GM10248 (cell line): ENCODE data around the gene PARVB.

Source experiments
- CTCF ChIA-PET: fragments of 300-600 bp; sonication (Branson Sonifier 250); formaldehyde crosslinking; extraction: SDS; loops from one replicate; lab custom pipeline; 2021; ENCODE audit warnings: antibody characterized with exemption; lab: Yijun Ruan, JAX
- POLR2A ChIA-PET: fragments of 350-650 bp; sonication (Branson Sonifier 250); formaldehyde crosslinking; extraction: SDS; loops from one replicate; lab custom pipeline; 2020; ENCODE audit warnings: antibody characterized with exemption; lab: Yijun Ruan, JAX
- DNase-seq: peaks from one replicate; pipeline ENCODE4 v3.0.0; 2012; ENCODE audit errors: extremely low spot score
- TF ChIP-seq, protein P1 (sequence below): IDR thresholded peaks from 2 replicates; pipeline ENCODE4 v1.5.1; 2012; ENCODE audit warnings: mild to moderate bottlenecking, low read depth; ENCODE audit errors: extremely low read depth, missing control alignments, control extremely low read depth

The PARVB gene

DNA sequence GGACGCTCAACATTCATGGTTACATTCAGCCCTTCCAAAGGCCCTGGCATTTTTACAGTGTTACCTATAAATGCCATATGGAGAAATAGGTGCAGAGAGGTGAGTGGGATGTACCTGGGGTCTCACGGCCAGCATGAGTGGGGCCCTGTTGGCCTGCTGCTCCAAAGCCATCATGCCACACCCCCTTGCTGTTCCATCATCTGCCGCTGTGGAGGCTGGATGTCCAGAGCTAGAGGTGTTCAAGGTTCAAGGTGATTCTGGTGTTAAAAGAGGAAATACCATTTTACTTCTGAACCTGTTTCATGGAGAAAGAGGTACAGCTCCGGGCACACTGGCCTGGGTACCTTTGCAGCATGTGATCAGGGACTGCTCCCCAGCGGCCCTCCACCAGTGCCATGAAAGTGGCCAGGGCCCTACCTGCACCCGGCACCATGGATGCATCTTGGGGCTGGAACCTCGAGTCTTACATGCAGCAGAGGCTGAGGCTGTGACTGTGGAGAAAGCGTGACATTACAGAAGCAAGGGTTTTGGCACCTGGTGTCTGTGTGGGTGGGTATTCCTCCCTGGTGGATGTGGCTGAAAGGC is 68.6 kb downstream of the PARVB start:
- ChIA-PET CTCF (interaction anchor here (1.0 to 1.2 kb wide), 2 partner anchors 10 to 11 kb away, joined by 3 to 4 read pairs; no protein-coding TSS in a partner anchor), POLR2A (no interaction called here)
- TF ChIP-seq, protein P1, sequence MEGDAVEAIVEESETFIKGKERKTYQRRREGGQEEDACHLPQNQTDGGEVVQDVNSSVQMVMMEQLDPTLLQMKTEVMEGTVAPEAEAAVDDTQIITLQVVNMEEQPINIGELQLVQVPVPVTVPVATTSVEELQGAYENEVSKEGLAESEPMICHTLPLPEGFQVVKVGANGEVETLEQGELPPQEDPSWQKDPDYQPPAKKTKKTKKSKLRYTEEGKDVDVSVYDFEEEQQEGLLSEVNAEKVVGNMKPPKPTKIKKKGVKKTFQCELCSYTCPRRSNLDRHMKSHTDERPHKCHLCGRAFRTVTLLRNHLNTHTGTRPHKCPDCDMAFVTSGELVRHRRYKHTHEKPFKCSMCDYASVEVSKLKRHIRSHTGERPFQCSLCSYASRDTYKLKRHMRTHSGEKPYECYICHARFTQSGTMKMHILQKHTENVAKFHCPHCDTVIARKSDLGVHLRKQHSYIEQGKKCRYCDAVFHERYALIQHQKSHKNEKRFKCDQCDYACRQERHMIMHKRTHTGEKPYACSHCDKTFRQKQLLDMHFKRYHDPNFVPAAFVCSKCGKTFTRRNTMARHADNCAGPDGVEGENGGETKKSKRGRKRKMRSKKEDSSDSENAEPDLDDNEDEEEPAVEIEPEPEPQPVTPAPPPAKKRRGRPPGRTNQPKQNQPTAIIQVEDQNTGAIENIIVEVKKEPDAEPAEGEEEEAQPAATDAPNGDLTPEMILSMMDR: no peak
- no peak for DNase-seq

DNA sequence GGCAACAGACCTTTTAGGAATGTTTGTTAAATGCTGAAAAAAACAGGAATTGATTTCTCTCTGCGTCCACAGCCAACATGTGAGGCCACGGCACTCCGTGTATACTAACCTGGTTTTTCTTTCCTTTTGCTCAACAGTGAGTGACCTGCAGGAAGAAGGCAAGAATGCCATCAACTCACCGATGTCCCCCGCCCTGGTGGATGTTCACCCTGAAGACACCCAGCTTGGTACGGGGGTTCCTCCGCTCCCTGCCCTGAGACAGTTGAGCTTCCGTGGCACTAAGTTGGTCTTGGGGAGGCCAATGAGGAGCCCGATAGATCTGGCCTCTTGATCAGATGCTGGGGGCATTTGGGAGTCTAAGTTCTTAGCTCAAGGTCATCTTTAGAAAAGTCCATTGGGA is 69.7 kb downstream of the PARVB start:
- TF ChIP-seq, protein P1: no peak
- CTCF ChIA-PET: interaction anchor here (0.9 to 2.4 kb wide), 4 partner anchors 8 to 101 kb away, joined by 3 to 11 read pairs (median 4); no protein-coding TSS in a partner anchor
- no peak for DNase-seq
- POLR2A ChIA-PET: no interaction called here

DNA sequence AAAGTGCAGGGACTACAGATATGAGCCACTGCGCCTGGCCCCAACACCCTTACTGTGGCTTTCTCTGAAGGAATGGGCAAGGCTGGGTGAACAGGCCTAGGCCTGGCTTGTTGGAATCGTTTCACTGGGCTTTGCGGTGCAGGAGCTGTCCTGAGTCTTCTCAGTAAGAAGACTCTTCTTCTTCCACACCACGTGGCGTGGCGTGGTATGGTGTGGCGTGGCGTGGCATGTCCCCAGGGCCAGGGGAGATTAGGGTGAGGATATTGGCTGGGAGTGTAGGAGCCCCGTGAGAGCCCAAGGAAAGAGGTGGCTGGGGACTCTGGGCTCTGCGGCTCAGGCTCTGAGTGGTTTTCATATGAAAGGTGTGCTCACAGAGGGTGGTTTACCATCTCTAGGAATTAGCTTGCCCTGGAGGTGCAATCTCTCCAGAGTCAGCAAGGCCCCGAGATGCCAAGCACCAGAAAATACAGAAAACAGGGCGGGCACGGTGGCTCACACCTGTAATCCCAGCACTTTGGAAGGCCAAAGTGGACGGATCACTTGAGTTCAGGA is 70.7 kb downstream of the PARVB start:
- CTCF ChIA-PET: interaction anchor here (1.6 to 2.7 kb wide), 3 partner anchors 9 to 102 kb away, joined by 6 to 11 read pairs (median 8); no protein-coding TSS in a partner anchor

DNA sequence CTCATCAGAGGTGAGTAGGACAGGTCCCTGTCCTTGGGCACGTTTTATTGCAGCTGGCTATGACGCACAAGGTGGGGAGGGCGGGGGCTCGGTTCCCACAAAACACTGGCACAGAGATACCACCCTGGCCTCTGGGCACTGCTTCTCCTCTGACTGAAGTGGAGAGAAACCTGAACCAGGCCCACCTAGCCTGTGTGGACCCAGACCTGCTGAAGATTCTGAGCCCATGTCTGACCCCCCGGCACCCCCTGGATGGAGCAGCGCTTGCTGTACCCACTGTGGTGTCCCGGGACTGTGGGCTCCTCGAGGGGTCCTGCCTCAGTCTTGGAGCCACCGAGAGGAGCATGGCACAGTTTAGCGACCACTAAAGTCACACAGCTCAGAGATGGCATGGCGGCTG is 72.6 kb downstream of the PARVB start:
- CTCF ChIA-PET: interaction anchor here (2.7 kb wide), 1 partner anchor 103 kb away, joined by 8 read pairs; no protein-coding TSS in a partner anchor

More for the DNA sequence above, 70.7 kb downstream of the PARVB start:
- POLR2A ChIA-PET: no interaction called here
- TF ChIP-seq, protein P1: no peak
- no peak for DNase-seq

DNA sequence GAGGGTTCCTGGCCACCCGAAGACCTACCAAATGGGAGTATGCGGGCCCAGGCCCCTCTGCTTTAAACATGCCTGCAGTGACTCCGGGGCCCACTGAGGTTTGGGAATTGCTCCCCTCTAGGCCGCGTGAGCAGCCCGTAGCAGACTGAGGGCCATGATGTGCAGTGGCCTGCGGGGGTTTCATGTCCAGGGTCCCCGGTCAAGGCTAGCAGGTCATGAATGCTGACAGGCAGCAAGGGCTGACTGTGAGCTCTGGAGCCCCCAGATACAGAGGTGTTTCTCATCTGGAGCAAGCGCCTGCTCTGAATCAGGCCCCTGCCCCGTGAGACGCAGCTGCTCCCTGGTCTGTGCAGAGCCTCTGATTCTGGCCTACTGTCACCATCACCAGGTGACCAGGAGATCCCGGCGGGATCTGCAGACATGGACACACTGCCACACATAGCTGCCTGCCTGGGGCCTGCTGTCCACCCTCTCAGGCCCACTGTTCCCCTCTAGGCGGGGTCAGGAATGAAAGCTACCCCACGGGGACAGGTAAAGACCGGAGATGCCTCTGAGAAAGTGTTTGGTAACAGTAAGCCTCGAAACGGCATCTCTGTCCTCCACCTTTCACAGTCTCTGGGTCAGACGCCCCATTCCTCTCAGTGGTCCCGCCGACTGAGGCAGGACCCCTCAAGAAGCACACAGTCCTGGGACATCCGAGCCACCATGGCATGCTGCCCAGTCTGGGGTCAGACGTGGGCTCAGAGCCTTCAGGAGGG is 73.3 kb downstream of the PARVB start:
- POLR2A ChIA-PET: no interaction called here
- CTCF ChIA-PET: interaction anchor here (0.9 to 2.7 kb wide), 3 partner anchors 12 to 104 kb away, joined by 3 to 8 read pairs (median 3); no protein-coding TSS in a partner anchor
- TF ChIP-seq, protein P1: no peak
- DNase-seq: no peak

More for the DNA sequence above, 72.6 kb downstream of the PARVB start:
- DNase-seq: no peak
- TF ChIP-seq, protein P1: no peak
- POLR2A ChIA-PET: no interaction called here

DNA sequence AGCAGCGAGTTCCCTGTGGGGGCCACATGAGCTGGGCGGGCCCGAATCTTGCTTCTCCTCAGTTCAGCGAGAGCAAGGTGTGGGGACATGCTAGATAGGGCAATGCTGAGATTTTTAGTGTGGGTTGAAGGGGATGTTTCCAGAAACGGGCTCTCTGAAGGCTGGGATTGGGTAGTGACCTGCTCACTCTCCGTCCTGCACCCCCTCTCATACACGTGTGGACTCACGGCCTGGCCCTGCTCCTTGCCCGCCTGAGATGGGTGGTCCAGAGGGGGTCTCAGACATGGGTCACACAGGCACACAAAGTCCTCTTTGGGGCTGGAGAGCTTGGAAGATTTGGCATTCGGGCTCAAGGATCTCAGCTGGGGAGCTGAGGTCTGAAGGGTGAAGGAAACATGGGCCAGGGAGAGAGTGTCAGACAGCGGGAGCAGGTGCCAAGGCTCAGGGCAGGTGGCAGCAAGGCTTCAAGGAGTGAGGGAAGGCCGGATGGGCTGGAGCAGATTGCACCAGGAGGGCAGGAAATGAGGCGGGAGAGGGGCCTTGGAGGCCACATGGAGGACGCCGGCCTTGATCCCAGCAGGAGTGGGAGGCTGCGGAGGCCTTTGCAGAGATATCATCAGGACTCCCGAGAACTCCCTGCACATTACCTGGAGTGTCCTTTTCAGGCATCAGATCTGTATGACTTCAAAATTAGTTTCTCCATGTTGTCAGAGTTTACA is 74.1 kb downstream of the PARVB start:
- ChIA-PET CTCF (interaction anchor here (0.9 to 1.3 kb wide), 2 partner anchors 12 to 105 kb away, joined by 3 read pairs; no protein-coding TSS in a partner anchor), POLR2A (no interaction called here)
- TF ChIP-seq, protein P1: no peak
- DNase-seq: no peak
